HCT116 (cell line): ENCODE measurements around the gene TEF. TPM values are rescaled to one million over a fixed set of nuclear protein-coding genes. Genes with fewer than 3 reads are reported as not detected.

Experiments
- ATAC-seq: fragments of 200-7000 bp; cut with Tn5 transposase; 2 replicates; pipeline ENCODE4 v1.9.1; 2020; ENCODE audit warnings: mild to moderate bottlenecking, moderate library complexity
- BruUV-seq: library from RNA; stranded (reverse); fragments of 400-500 nt; replicated peaks from 2 replicates; lab custom pipeline; 2021; lab: Mats Ljungman, UMichigan
- CTCF ChIA-PET: fragments of 300-600 bp; sonication (Branson Sonifier 250); formaldehyde crosslinking; loops from one replicate; lab custom pipeline; 2021; ENCODE audit warnings: antibody characterized with exemption; lab: Charles Lee
- POLR2A ChIA-PET: fragments of 300-600, 350-600 bp; sonication (Branson Sonifier 250); formaldehyde crosslinking; loops from one replicate; lab custom pipeline; 2021; ENCODE audit warnings: antibody characterized with exemption; lab: Charles Lee
- RAD21 ChIA-PET, 2 experiments: fragments of 300-600 bp; sonication (Branson Sonifier 250); formaldehyde crosslinking; loops; one replicate each; lab custom pipeline; 2023; ENCODE audit warnings: low total read pairs in 2 of 2; ENCODE audit not compliant: uncharacterized antibody in 2 of 2, unreplicated experiment in 2 of 2, low non-redundant PET in 1 of 2; lab: Charles Lee
- DNase-seq: peaks from one replicate; pipeline ENCODE4 v3.0.0-alpha.2; 2010; ENCODE audit warnings: low read depth, low spot score
- H2AFZ ChIP-seq: fragments of 200-600 bp; shearing (Covaris generic), sonication (generic); 2 replicates; pipeline ENCODE4 v1.6.1; 2017; ENCODE audit warnings: low read depth, mixed run types, mixed read lengths, antibody characterized with exemption, low read length; ENCODE audit not compliant: poor library complexity, severe bottlenecking
- H3K27ac ChIP-seq: 2 replicates; pipeline ENCODE4 v1.5.1; 2012; ENCODE audit warnings: low read depth, low read length
- H3K27me3 ChIP-seq: fragments of 200-600 bp; sonication (generic); 2 replicates; pipeline ENCODE4 v1.6.1; 2016; ENCODE audit warnings: mixed run types, low read length, mixed read lengths; ENCODE audit not compliant: insufficient read depth
- H3K36me3 ChIP-seq, 2 experiments: fragments of 200-500 bp in 1 of 2; fragments of 200-600 bp in 1 of 2; sonication (Bioruptor generic) in 1 of 2; sonication (generic) in 1 of 2; 2 replicates each; pipeline versions ENCODE4 v1.5.1 to v1.6.1; 2014 to 2016; ENCODE audit warnings: low read length in 2 of 2, inconsistent platforms in 1 of 2, mixed read lengths in 1 of 2, mixed run types in 1 of 2; ENCODE audit not compliant: insufficient read depth in 2 of 2, control insufficient read depth in 1 of 2
- H3K4me1 ChIP-seq, 2 experiments: fragments of 200-600 bp in 1 of 2; sonication (generic) in 1 of 2; 2 replicates each; pipeline versions ENCODE4 v1.5.1 to v1.6.1; 2012 to 2017; ENCODE audit warnings: low read length in 2 of 2, inconsistent platforms in 1 of 2, mild to moderate bottlenecking in 1 of 2, mixed read lengths in 1 of 2, mixed run types in 1 of 2, moderate library complexity in 1 of 2; ENCODE audit not compliant: insufficient read depth in 2 of 2, control insufficient read depth in 1 of 2
- H3K4me2 ChIP-seq: fragments of 200-600 bp; sonication (generic); 2 replicates; pipeline ENCODE4 v1.6.1; 2017; ENCODE audit warnings: mixed run types, low read length, mixed read lengths
- H3K4me3 ChIP-seq, 2 experiments: fragments of 200-600 bp in 1 of 2; sonication (generic) in 1 of 2; replicated peaks in 1 of 2; 2 replicates each; pipeline ENCODE4 v1.5.1; 2011 to 2016; ENCODE audit warnings: low read length in 2 of 2, control low read depth in 1 of 2, low read depth in 1 of 2, mild to moderate bottlenecking in 1 of 2, mixed read lengths in 1 of 2, mixed run types in 1 of 2
- H3K79me2 ChIP-seq: fragments of 200-600 bp; sonication (generic); 2 replicates; pipeline ENCODE4 v1.6.1; 2017; ENCODE audit warnings: mild to moderate bottlenecking, mixed run types, low read length, moderate library complexity, mixed read lengths; ENCODE audit not compliant: insufficient read depth
- H3K9ac ChIP-seq: fragments of 200-600 bp; sonication (generic); 2 replicates; pipeline ENCODE4 v1.6.1; 2016; ENCODE audit warnings: low read length, mixed read lengths
- H3K9me2 ChIP-seq: fragments of 200-600 bp; sonication (generic), shearing (Covaris generic); 2 replicates; pipeline ENCODE4 v1.6.1; 2017; ENCODE audit warnings: mixed run types, mild to moderate bottlenecking, moderate library complexity; ENCODE audit not compliant: insufficient read depth
- H3K9me3 ChIP-seq, 2 experiments: fragments of 200-500 bp in 1 of 2; fragments of 200-600 bp in 1 of 2; sonication (Bioruptor generic) in 1 of 2; sonication (generic) in 1 of 2; 2 replicates each; pipeline ENCODE4 v1.6.1; 2014 to 2017; ENCODE audit warnings: low read length in 2 of 2, mixed read lengths in 2 of 2, inconsistent platforms in 1 of 2, low read depth in 1 of 2, mild to moderate bottlenecking in 1 of 2, mixed run types in 1 of 2, moderate library complexity in 1 of 2; ENCODE audit not compliant: control insufficient read depth in 1 of 2, insufficient read depth in 1 of 2
- H4K20me1 ChIP-seq: fragments of 200-600 bp; sonication (generic), shearing (Covaris generic); 2 replicates; pipeline ENCODE4 v1.6.1; 2017; ENCODE audit warnings: mixed run types, mild to moderate bottlenecking, moderate library complexity; ENCODE audit not compliant: insufficient read depth
- CBX3 ChIP-seq: IDR thresholded peaks from 2 replicates; pipeline ENCODE4 v1.6.1; 2012; ENCODE audit warnings: low read depth
- CEBPB ChIP-seq: IDR thresholded peaks from 2 replicates; pipeline ENCODE4 v1.6.1; 2012; ENCODE audit warnings: low read depth
- EZH2phosphoT487 ChIP-seq: fragments of 200-600 bp; IDR thresholded peaks from 2 replicates; pipeline ENCODE4 v1.6.1; 2018; ENCODE audit warnings: antibody characterized with exemption, borderline replicate concordance
- JUND ChIP-seq: IDR thresholded peaks from 2 replicates; pipeline ENCODE4 v1.6.1; 2012
- POLR2AphosphoS5 ChIP-seq: IDR thresholded peaks from 2 replicates; pipeline ENCODE4 v1.6.1; 2011; ENCODE audit warnings: mild to moderate bottlenecking, low read depth, low read length, moderate library complexity
- RAD21 ChIP-seq: IDR thresholded peaks from 2 replicates; pipeline ENCODE4 v1.6.1; 2012; ENCODE audit warnings: low read depth, mild to moderate bottlenecking
- SP1 ChIP-seq: IDR thresholded peaks from 2 replicates; pipeline ENCODE4 v1.6.1; 2012; ENCODE audit warnings: low read depth
- YY1 ChIP-seq: IDR thresholded peaks from 2 replicates; pipeline ENCODE4 v1.6.1; 2011; ENCODE audit warnings: low read length, low read depth, moderate library complexity, mild to moderate bottlenecking; ENCODE audit not compliant: insufficient replicate concordance; ENCODE audit errors: extremely low read depth
- ZFX ChIP-seq: fragments of 450-650 bp; IDR thresholded peaks from 2 replicates; pipeline ENCODE4 v1.6.1; 2017
- ZNF274 ChIP-seq: fragments of 200-500 bp; sonication (Bioruptor generic); IDR thresholded peaks from 2 replicates; pipeline ENCODE4 v1.6.1; 2014; ENCODE audit warnings: mild to moderate bottlenecking, low read depth, low read length, inconsistent platforms
- intact Hi-C: fragments of 100-400 bp; cut with micrococcal nuclease; formaldehyde crosslinking; loops from 2 replicates; pipeline ENCODE4 v1.10.0; 2022
- total RNA-seq: library from RNA; stranded (reverse); gene quantifications from one replicate; pipeline ENCODE4 v1.2.1, GENCODE V29; 2021; ENCODE audit not compliant: unreplicated experiment
- TF ChIP-seq, protein P1 (sequence below): IDR thresholded peaks from 2 replicates; pipeline ENCODE4 v1.6.1; 2012
- TF ChIP-seq, protein P2 (sequence below): IDR thresholded peaks from 2 replicates; pipeline ENCODE4 v1.6.1; 2012; ENCODE audit warnings: low read depth

Gene TEF
- total RNA-seq, 1 experiment from 2014 or later, result 16.5 TPM

DNA sequence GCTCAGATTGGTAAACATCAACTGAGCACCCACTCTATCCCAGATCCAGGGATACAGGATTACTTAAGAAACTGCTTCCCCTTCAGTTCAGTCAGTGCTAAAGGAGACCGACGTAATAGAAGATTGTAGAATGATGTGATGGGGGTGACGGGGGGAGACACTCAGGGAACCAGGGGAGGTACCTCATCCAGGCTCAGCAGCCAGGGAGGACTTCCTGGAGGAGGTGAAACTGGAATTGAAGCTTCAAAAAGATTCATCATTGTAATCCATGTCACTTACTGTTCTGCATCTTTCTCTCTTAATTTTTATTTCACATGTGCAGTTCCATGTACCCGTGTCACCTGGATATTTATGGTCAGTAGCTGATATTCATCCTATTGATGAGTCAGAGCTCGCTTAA is 19.1 kb upstream of the TEF start:
- Histone ChIP-seq H2AFZ (no peak overlapping the region), H3K9ac (no peak overlapping the region), H3K9me2 (no peaks in the 10 kb centered on the region), H3K9me3 (no peaks in the 10 kb centered on the region), H3K27ac (no peak overlapping the region), H3K79me2 (no peaks in the 10 kb centered on the region), H3K4me3 (no peak overlapping the region), H3K4me1 (peaks cover 11 to 21% of the 10 kb centered on the region in 2 experiments), H3K36me3 (no peaks in the 10 kb centered on the region), H4K20me1 (no peaks in the 10 kb centered on the region), H3K4me2 (no peak overlapping the region), H3K27me3 (no peaks in the 10 kb centered on the region)
- RAD21 ChIA-PET, result no interaction called here
- POLR2A ChIA-PET, result no interaction called here
- ATAC-seq (no peak), DNase-seq (no peak)
- intact Hi-C loops, result no loop called here
- no peak for TF ChIP-seq JUND
- TF ChIP-seq POLR2AphosphoS5, result no peak
- TF ChIP-seq SP1, result no peak
- no peak for TF ChIP-seq ZNF274
- TF ChIP-seq, protein P1, sequence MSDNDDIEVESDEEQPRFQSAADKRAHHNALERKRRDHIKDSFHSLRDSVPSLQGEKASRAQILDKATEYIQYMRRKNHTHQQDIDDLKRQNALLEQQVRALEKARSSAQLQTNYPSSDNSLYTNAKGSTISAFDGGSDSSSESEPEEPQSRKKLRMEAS, result no peak
- no peak for TF ChIP-seq ZFX
- TF ChIP-seq YY1, result no peak
- no peak for TF ChIP-seq RAD21
- BruUV-seq, result no TSS peak
- CTCF ChIA-PET, result no interaction called here

DNA sequence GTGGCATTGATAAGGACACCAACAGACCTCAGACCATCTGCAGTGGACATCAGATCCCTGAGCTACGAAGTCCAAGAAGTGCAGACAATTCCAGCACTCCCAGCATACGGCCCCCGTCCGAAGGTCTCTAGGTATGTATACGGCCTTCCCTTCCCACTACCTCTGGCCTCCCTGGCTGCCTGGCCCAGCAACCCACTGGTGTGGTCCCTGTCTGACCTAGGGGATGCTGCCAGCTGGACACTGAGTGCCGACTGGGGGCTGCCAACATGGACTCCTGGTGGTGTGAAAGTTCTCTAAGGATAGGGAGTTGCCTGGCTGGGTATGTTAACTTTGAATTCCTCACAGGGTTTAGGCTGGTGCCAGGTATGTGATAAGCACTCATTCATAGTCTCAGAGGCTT is 17.5 kb upstream of the TEF start:
- no peak overlapping the region for H3K4me3 ChIP-seq
- H3K79me2 ChIP-seq, result no peaks in the 10 kb centered on the region
- H3K9me2 ChIP-seq, result no peaks in the 10 kb centered on the region
- DNase-seq (no peak), ATAC-seq (no peak)
- no peaks in the 10 kb centered on the region for H3K27me3 ChIP-seq
- no peaks in the 10 kb centered on the region for H4K20me1 ChIP-seq
- ChIA-PET RAD21 (no interaction called here), POLR2A (no interaction called here), CTCF (no interaction called here)
- no peaks in the 10 kb centered on the region for H3K36me3 ChIP-seq
- H3K9me3 ChIP-seq, result no peaks in the 10 kb centered on the region
- H3K4me2 ChIP-seq, result no peak overlapping the region
- no peak overlapping the region for H3K27ac ChIP-seq
- no TSS peak for BruUV-seq
- no peak overlapping the region for H2AFZ ChIP-seq
- H3K9ac ChIP-seq, result no peak overlapping the region
- intact Hi-C loops, result no loop called here
- H3K4me1 ChIP-seq, result peaks cover 17 to 26% of the 10 kb centered on the region in 2 experiments
- TF ChIP-seq SP1, result no peak
- no peak for TF ChIP-seq YY1
- TF ChIP-seq POLR2AphosphoS5, result no peak
- TF ChIP-seq EZH2phosphoT487, result no peak
- TF ChIP-seq, protein P2, sequence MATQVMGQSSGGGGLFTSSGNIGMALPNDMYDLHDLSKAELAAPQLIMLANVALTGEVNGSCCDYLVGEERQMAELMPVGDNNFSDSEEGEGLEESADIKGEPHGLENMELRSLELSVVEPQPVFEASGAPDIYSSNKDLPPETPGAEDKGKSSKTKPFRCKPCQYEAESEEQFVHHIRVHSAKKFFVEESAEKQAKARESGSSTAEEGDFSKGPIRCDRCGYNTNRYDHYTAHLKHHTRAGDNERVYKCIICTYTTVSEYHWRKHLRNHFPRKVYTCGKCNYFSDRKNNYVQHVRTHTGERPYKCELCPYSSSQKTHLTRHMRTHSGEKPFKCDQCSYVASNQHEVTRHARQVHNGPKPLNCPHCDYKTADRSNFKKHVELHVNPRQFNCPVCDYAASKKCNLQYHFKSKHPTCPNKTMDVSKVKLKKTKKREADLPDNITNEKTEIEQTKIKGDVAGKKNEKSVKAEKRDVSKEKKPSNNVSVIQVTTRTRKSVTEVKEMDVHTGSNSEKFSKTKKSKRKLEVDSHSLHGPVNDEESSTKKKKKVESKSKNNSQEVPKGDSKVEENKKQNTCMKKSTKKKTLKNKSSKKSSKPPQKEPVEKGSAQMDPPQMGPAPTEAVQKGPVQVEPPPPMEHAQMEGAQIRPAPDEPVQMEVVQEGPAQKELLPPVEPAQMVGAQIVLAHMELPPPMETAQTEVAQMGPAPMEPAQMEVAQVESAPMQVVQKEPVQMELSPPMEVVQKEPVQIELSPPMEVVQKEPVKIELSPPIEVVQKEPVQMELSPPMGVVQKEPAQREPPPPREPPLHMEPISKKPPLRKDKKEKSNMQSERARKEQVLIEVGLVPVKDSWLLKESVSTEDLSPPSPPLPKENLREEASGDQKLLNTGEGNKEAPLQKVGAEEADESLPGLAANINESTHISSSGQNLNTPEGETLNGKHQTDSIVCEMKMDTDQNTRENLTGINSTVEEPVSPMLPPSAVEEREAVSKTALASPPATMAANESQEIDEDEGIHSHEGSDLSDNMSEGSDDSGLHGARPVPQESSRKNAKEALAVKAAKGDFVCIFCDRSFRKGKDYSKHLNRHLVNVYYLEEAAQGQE, result no peak
- TF ChIP-seq CEBPB, result no peak
- no peak for TF ChIP-seq ZNF274
- TF ChIP-seq CBX3, result no peak
